ENCODE data around the gene SYT4. TPM values are rescaled to one million over a fixed set of nuclear protein-coding genes. Genes with fewer than 3 reads are reported as not detected.

The SYT4 gene
- total and polyA plus RNA-seq, 2 of the 4 experiments (the other 2 are of a cell fraction), result not detected

GRCh38 chr18:43234889-43235288, 42.4 kb downstream of the SYT4 start:
- ChIA-PET POLR2A (ENCODE audit: unreplicated experiment) (no interaction called here), CTCF (no interaction called here)
- Histone ChIP-seq H3K36me3 (ENCODE audit: control insufficient read depth, insufficient read depth, low read length) (no peaks in the 10 kb centered on the region), H2AK9ac (replicated peaks; ENCODE audit: low read depth, low read length, poor library complexity) (no peak overlapping the region), H2BK15ac (ENCODE audit: low read depth, low read length) (no peak overlapping the region), H2BK5ac (ENCODE audit: low read depth, low read length, poor library complexity, severe bottlenecking) (no peak overlapping the region), H3K27me3 (ENCODE audit: control insufficient read depth, insufficient read depth, low read length) (no peaks in the 10 kb centered on the region), H3K23ac (ENCODE audit: low read depth, low read length) (no peak overlapping the region), H4K20me1 (ENCODE audit: insufficient read depth, low read length) (no peaks in the 10 kb centered on the region), H3K4me3 (ENCODE audit: insufficient read depth, low read depth, low read length) (no peak overlapping the region), H3K4ac (ENCODE audit: low read depth, low read length) (no peak overlapping the region), H3K79me1 (ENCODE audit: low read depth in 1 of 2, low read length in 2 of 2) (no peaks in the 10 kb centered on the region), H2BK20ac (ENCODE audit: low read depth, low read length) (no peak overlapping the region), H3K27ac (ENCODE audit: insufficient read depth, low read length) (no peak overlapping the region), H3K9me1 (ENCODE audit: insufficient read depth, low read length) (no peaks in the 10 kb centered on the region), H3K56ac (ENCODE audit: extremely low read depth, insufficient read depth, low read length) (no peak overlapping the region), H3K14ac (replicated peaks; ENCODE audit: low read depth, low read length) (no peak overlapping the region), H2AFZ (replicated peaks; ENCODE audit: low read length, poor library complexity) (no peak overlapping the region), H4K91ac (ENCODE audit: insufficient read depth, low read depth, low read length) (no peak overlapping the region), H4K5ac (ENCODE audit: low read depth, low read length) (no peak overlapping the region), H2AK5ac (ENCODE audit: low read depth, low read length) (no peak overlapping the region), H4K8ac (ENCODE audit: low read depth in 2 of 2, low read length in 2 of 2) (no peak overlapping the region), H3K9ac (ENCODE audit: low read depth, low read length) (no peak overlapping the region), H3K4me1 (ENCODE audit: control insufficient read depth, insufficient read depth, low read length) (no peaks in the 10 kb centered on the region), H2BK120ac (ENCODE audit: low read depth, low read length) (no peak overlapping the region), H3K9me3 (ENCODE audit: control insufficient read depth, insufficient read depth, low read length) (peaks cover 5% of the 10 kb centered on the region), H3K4me2 (ENCODE audit: low read depth, low read length) (no peak overlapping the region), H3K18ac (ENCODE audit: low read depth, low read length) (no peak overlapping the region)
- intact Hi-C loops (cut with micrococcal nuclease), result no loop called here
- dilution Hi-C loops (cut with HindIII; ENCODE audit: low sequenced_read_pairs, unreplicated experiment), result no loop called here
- no CpG with 5 or more reads among the region's 2 CpGs for WGBS, 2 experiments (ENCODE audit: extremely low coverage in 2 of 2, insufficient read length in 1 of 2)
- TF ChIP-seq POLR2A (IDR thresholded peaks at IDR 0.05; ENCODE audit: low read depth, low read length) (no peak), BHLHE40 (IDR thresholded peaks at IDR 0.05; ENCODE audit: low read depth, low read length) (no peak), CHD1 (IDR thresholded peaks at IDR 0.05; ENCODE audit: low read depth, low read length) (no peak), ELK1 (IDR thresholded peaks at IDR 0.05; ENCODE audit: borderline replicate concordance, low read depth, low read length) (no peak), RCOR1 (IDR thresholded peaks at IDR 0.05; ENCODE audit: insufficient replicate concordance, low read length) (no peak), RFX5 (IDR thresholded peaks at IDR 0.05; ENCODE audit: low read depth, low read length) (no peak), CEBPB (IDR thresholded peaks at IDR 0.05; ENCODE audit: low read depth, low read length) (no peak), FOS (IDR thresholded peaks at IDR 0.05; ENCODE audit: low read depth, low read length) (no peak), RAD21 (IDR thresholded peaks at IDR 0.05; ENCODE audit: low read length) (no peak)
- TF ChIP-seq, protein P1, sequence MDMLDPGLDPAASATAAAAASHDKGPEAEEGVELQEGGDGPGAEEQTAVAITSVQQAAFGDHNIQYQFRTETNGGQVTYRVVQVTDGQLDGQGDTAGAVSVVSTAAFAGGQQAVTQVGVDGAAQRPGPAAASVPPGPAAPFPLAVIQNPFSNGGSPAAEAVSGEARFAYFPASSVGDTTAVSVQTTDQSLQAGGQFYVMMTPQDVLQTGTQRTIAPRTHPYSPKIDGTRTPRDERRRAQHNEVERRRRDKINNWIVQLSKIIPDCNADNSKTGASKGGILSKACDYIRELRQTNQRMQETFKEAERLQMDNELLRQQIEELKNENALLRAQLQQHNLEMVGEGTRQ (IDR thresholded peaks at IDR 0.05; ENCODE audit: low read depth, low read length), result no peak
- TF ChIP-seq, protein P2, sequence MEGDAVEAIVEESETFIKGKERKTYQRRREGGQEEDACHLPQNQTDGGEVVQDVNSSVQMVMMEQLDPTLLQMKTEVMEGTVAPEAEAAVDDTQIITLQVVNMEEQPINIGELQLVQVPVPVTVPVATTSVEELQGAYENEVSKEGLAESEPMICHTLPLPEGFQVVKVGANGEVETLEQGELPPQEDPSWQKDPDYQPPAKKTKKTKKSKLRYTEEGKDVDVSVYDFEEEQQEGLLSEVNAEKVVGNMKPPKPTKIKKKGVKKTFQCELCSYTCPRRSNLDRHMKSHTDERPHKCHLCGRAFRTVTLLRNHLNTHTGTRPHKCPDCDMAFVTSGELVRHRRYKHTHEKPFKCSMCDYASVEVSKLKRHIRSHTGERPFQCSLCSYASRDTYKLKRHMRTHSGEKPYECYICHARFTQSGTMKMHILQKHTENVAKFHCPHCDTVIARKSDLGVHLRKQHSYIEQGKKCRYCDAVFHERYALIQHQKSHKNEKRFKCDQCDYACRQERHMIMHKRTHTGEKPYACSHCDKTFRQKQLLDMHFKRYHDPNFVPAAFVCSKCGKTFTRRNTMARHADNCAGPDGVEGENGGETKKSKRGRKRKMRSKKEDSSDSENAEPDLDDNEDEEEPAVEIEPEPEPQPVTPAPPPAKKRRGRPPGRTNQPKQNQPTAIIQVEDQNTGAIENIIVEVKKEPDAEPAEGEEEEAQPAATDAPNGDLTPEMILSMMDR (conservative IDR thresholded peaks at IDR 0.05; ENCODE audit: low read depth, low read length), result no peak
- no TSS peak for BruUV-seq (replicated peaks)
- ATAC-seq (ENCODE audit: low read depth) (no peak), DNase-seq (no peak)
- in situ Hi-C loops (cut with MboI; ENCODE audit: low sequenced_read_pairs), result no loop called here
